Erythroblast (primary cell): ENCODE measurements around the gene RRAGD.
"Not testable (repeated sequence)": the region's sequence is repeated elsewhere in the genome, so short reads cannot be mapped to it uniquely, and the experiment has no call there.

Source experiments
- DNase-seq, 2 experiments: peaks; one replicate each; lab custom pipeline; 2025; lab: John Stamatoyannopoulos, UW
- GATA1 ChIP-seq: IDR thresholded peaks from 2 replicates; pipeline ENCODE4 v1.6.1; 2011; ENCODE audit warnings: low read depth, mild to moderate bottlenecking, control low read depth, low read length, moderate library complexity
- POLR2A ChIP-seq: IDR thresholded peaks from 2 replicates; pipeline ENCODE4 v1.6.1; 2011; ENCODE audit warnings: mild to moderate bottlenecking, low read length

Gene RRAGD

GRCh38 chr6:89402776-89403175 lies 9.3 kb downstream of the RRAGD start:
- TF ChIP-seq POLR2A (no peak), GATA1 (no peak)
- DNase-seq, result no peak

GRCh38 chr6:89400912-89401399 lies 11.1 kb downstream of the RRAGD start:
- TF ChIP-seq POLR2A (no peak), GATA1 (no peak)
- DNase-seq, result no peak

GRCh38 chr6:89400050-89400449 lies 12.0 kb downstream of the RRAGD start:
- no peak for TF ChIP-seq POLR2A
- TF ChIP-seq GATA1, result no peak
- no peak for DNase-seq

- no peak for DNase-seq
- TF ChIP-seq POLR2A (no peak), GATA1 (no peak)
These were observed 13.1 kb downstream of the RRAGD start for GRCh38 chr6:89398762-89399525.

DNA sequence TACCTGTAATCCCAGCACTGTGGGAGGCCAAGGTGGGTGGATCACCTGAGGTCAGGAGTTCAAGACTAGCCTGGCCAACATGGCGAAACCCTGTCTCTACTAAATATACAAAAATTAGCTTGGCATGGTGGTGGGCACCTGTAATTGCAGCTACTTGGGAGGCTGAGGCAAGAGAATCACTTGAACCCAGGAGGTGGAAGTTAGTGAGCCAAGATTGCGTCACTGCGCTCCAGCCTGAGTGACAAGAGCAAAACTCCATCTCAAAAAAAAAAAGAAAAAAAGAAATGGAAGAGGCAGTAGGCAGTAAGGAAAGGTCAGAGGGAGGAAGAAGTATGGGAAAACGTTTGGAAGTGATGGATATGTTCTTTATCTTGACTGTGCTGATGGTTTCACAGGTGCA lies 14.2 kb downstream of the RRAGD start:
- DNase-seq, result not testable (repeated sequence)

GRCh38 chr6:89393659-89394058 lies 18.4 kb downstream of the RRAGD start:
- TF ChIP-seq GATA1, result no peak
- TF ChIP-seq POLR2A, result no peak
- no peak for DNase-seq

DNA sequence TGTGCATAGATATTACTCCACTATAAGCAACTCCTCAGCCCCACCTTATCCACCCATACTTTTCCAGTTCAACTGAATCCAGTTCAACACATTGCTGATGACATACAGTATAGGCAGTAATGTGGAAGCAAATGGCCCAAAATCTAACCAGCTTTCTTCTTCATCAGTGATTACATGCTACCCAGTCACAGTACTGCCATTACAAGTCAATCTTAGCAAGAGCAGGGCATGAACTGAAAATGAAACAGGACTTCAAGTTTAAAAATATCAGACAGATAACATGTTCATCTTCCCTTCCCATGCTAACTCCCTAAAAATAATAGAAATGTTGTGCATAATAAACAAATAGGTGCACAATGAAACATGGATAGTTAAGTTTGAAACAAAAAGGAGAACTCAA lies 19.2 kb downstream of the RRAGD start:
- no peak for TF ChIP-seq GATA1
- TF ChIP-seq POLR2A, result no peak
- DNase-seq, result no peak

DNA sequence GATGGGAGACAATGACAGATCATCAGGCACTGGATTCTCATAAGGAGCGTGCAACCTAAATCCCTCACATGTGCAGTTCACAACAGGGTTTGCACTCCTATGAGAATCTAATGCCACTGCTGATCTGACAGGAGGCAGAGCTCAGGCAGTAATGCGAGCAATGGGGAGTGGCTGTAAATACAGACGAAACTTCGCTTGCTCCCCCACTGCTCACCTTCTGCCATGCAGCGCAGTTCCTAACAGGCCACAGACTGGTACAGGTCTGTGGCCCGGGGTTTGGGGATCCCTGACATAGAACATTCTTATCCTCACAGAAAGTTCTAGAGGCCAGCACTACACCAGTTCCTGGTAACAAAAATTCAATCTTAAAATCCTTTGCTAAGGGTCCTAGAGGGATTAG lies 23.2 kb downstream of the RRAGD start:
- TF ChIP-seq POLR2A (no peak), GATA1 (no peak)
- no peak for DNase-seq

GRCh38 chr6:89387516-89388201 lies 24.4 kb downstream of the RRAGD start:
- DNase-seq, result no peak
- no peak for TF ChIP-seq POLR2A
- TF ChIP-seq GATA1, result no peak

DNA sequence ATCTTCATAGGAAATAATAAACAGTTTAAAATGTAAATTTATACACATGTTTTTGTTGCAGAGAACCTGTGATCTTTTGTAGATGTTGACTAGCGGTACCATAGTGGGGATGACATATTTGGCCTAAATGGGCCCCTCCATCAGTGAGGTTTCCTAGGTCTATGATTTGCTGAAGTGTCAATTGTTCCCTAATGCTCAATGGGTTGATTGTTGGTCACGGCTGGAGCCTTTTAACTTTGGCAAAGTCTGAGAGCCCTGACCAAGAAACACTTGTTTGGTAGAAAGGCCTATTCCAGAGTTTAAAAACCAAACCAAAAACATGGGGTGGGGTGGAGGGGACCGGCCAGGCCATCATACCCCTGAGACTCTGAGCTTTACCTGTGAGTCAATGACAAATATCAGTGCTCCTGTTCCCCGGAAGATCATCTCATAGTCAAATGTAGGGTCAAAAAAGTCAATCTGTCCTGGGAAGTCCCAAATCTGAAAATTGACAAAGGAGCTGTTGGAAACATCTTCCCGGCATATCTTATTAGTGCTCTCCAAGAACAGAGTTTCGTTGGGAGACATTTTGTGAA lies 25.1 kb downstream of the RRAGD start:
- no peak for DNase-seq
- TF ChIP-seq POLR2A, result no peak
- no peak for TF ChIP-seq GATA1

- TF ChIP-seq GATA1 (no peak), POLR2A (no peak)
These were observed 26.2 kb downstream of the RRAGD start for GRCh38 chr6:89385846-89386245.

GRCh38 chr6:89385156-89385667 lies 26.9 kb downstream of the RRAGD start:
- TF ChIP-seq GATA1, result no peak
- TF ChIP-seq POLR2A, result no peak
- no peak for DNase-seq

More at GRCh38 chr6:89385846-89386245, 26.2 kb downstream of the RRAGD start:
- DNase-seq, result no peak

- TF ChIP-seq GATA1 (no peak), POLR2A (no peak)
- no peak for DNase-seq
These were observed 31.0 kb downstream of the RRAGD start for GRCh38 chr6:89381031-89381430.

DNA sequence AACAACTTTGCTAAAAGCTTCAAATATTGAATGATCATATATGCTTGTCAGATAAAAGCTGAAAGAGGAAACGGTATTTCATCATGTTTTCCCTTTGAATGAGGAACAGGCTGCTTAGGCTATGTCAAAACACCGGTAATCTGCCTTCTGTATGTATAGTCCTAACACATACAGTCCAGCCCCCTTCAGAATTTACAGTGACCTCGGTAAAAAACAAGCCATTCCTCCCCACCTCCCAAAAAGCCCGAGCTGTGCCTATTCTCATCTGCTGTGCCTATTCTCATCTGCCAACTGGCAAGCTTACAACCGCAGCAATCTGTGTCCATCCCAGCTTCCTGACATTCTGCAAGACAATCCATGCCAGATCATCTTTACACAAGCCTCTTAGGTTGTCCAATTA lies 32.8 kb downstream of the RRAGD start:
- TF ChIP-seq POLR2A, result no peak
- no peak for TF ChIP-seq GATA1
- no peak for DNase-seq

GRCh38 chr6:89378628-89379027 lies 33.4 kb downstream of the RRAGD start:
- no peak for DNase-seq
- TF ChIP-seq POLR2A, result no peak
- no peak for TF ChIP-seq GATA1
